ENCODE measurements around the gene ADAMTS16.

Gene ADAMTS16

GRCh38 chr5:5352675-5353074 is 212.5 kb downstream of the ADAMTS16 start:
- no peak for DNase-seq

GRCh38 chr5:5353681-5354080 is 213.6 kb downstream of the ADAMTS16 start:
- no peak for DNase-seq

GRCh38 chr5:5356765-5357164 is 216.6 kb downstream of the ADAMTS16 start:
- DNase-seq: no peak

- DNase-seq: no peak
These were observed 219.5 kb downstream of the ADAMTS16 start for GRCh38 chr5:5359618-5360017.

- DNase-seq: no peak
These were observed 220.3 kb downstream of the ADAMTS16 start for GRCh38 chr5:5360363-5360940.

- no peak for DNase-seq
These were observed 220.9 kb downstream of the ADAMTS16 start for GRCh38 chr5:5360941-5361520.

- no peak for DNase-seq
These were observed 222.9 kb downstream of the ADAMTS16 start for GRCh38 chr5:5363045-5363444.

- DNase-seq: no peak
These were observed 224.8 kb downstream of the ADAMTS16 start for GRCh38 chr5:5364932-5365331.

- DNase-seq: no peak
These were observed 227.6 kb downstream of the ADAMTS16 start for GRCh38 chr5:5367739-5368138.

- no peak for DNase-seq
These were observed 229.0 kb downstream of the ADAMTS16 start for GRCh38 chr5:5369051-5369605.
